ENCODE measurements around the gene HSPG2.
"Not testable (repeated sequence)": the region's sequence is repeated elsewhere in the genome, so short reads cannot be mapped to it uniquely, and the experiment has no call there.

The HSPG2 gene

DNA sequence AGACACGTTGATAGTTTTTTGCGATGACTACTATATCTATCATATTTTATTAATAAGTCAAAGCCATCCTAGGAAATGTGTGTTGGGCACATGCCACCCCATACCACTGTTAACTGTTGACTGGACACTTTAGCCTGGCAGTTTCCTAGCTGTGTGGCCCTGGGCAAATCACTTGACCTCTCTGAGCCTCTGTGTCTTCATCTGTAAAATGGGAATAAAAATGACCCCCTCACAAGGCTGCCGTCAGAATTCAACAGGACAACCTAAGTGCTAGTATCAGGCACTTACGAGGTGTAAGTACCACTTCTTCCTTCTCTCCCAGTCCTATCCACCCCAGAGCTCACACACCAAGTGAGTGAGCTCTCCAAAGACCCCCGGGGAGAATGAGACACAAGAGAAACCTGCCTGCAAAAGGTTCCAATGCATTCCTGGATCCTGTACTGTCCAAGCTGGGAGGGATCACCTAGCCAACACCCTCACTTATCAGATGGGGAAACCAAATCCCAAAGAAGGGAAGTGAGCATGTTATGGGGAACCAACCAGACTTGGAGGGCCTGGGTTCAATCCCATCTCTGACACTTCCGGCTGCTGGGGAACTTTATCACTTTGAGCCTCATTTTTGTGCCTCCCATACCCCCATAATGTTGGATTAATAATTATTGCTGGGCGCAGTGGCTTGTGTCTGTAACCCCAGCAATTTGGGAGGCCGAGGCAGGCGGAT, 24.9 kb downstream of the HSPG2 start:
- no peak for DNase-seq (ENCODE audit: low read depth in 2 of 2)

DNA sequence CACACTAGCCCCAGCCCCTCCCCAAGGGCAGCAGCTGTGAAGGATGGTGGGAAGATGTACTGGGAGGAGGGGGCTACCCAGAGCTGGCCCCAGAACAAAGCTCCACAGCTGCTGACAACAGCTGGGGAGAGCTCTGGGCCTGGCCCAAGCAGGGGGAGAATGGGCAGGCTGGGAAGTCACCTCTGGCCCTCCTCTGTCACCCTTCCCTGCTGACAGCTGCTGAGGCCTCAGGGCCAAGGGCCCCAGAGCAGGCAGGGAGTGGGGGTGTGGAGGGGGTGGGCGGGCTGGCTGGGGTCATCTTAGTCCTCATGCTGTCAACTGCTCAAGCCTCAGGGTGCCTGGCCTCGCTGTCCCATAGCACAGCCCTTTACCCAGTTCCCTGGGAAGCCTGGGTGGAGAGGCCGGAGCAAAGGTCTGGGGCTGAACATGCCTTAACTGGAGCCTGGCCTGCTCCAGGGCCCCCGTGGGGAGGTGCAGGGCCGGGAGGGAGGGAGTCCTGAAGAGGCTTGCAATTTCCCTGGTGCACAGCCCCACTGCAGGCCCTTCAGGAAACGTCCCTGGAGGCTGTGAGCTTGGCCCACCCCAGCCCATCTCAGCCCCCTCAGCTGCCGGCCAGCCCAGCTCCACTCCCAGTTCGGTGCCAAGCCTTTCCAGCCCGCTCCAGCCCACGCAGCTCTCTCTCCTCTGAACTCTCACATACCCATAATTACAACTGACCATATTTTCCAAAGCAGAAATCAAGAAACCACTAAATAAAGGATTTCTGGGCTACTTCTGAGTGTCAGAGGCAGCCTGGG, 25.7 kb downstream of the HSPG2 start:
- DNase-seq (ENCODE audit: low read depth in 2 of 2): no peak

DNA sequence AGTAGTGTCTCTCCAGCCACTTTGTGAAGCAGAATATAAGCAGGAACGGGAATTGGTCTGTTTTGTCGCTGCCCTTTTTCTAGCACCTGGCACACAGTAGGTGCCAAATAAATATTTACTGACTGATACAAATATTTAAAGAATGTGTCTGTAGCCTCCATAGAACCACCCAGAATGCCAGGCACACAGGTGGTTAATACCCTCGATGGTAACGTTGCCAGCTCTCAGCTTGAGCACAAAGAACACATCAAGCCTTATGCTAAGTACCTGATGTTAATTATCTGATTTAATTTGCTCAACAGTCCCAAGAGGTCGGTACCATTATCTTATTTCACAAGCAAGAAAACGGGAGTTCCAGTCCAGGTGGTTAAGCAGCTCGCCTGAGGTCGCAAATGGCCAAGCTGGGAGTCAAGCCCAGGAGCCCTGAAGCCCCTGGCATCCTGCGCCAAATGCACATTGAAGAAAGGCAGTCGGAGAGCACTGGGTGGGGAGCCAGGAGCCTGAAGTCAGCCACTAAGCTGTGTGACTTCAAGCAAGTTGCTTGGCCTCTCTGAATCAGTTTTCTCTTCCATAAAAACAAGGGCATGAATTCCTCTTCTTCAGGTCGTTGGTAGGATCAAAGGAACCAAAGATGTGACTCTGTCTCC, 26.4 kb downstream of the HSPG2 start:
- DNase-seq (ENCODE audit: low read depth in 2 of 2): no peak

DNA sequence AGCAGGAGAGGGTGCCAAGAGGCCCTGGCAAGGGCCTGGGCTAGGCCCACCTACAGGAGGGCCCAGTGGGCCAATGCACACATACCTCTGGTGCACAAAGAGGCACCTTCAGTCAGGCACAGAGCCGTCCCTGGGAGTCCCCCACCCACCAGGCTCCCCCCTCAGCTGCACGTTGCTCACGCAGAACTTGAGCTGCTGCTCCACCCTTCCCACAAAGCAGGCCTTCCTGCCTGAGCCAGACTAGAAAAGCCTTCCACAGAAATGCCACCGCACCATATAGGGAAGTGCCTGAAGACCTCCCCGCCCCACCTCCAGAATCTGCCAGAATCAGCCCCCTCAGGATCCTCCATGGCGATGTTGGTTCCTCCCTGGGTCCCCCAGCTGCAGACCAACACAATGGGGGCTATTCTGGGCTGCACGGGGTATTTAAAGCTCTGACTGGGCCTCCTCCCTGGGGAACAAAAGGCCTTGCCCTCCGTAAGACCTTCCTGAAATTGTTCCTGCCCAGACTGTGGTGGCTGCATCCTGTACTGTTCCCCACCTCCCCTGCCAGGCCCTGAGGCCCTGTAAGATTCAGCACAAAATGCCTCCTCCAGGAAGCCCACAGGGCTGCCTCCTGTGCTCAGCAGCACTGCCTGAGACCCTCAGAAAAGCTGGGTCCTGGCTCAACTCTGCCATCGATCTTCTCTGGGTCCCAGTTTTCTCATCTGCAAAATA, 27.2 kb downstream of the HSPG2 start:
- DNase-seq (ENCODE audit: low read depth in 2 of 2): peak; percentile 9 to 11

DNA sequence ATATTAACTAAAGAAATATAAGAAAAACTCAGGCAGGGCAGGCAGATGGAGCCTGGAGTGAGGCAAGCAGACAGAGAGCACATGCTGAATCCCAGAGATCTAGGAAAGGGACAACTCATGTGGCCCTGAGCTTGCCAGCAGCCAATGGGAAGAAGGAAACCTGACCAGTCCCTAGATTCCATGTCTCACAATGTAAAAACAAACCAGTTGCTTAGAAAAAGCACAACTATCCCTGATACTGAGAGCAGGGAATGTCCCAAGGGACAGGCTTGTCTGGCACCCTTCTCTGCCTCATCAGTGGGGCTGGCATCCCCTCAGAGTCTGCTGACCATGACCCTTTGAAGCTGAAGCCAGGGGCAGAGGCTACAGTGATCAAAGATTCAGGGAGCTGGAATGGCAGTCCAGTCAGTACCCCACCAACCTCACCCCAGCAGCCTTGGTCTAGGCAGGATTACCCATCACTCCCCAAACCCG, 27.8 kb downstream of the HSPG2 start:
- DNase-seq (ENCODE audit: low read depth in 2 of 2): no peak

DNA sequence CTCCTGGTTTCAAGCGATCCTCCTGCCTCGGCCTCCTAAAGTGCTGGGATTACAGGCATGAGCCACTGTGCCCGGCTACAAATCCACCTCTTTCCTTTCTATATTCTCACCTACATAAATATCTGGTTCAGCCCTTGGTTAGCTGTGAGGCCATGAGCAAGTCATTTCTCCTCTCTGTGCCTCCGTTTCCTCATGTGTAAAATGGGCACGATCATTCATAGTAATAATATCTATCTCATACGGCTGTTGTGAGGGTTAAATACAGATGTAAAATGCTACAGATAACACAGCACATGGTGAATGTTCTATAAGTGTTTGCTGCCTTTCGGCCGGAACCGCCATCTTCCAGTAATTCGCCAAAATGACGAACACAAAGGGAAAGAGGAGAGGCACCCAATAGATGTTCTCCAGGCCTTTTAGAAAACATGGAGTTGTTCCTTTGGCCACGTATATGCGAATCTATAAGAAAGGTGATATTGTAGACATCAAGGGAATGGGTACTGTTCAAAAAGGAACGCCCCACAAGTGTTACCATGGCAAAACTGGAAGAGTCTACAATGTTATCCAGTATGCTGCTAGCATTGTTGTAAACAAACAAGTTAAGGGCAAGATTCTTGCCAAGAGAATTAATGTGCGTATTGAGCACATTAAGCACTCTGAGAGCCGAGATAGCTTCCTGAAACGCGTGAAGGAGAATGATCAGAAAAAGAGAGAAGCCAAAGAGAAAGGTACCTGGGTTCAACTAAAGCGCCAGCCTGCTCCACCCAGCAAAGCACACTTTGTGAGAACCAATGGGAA, 29.2 kb downstream of the HSPG2 start:
- DNase-seq (ENCODE audit: low read depth in 2 of 2): not testable (repeated sequence)

DNA sequence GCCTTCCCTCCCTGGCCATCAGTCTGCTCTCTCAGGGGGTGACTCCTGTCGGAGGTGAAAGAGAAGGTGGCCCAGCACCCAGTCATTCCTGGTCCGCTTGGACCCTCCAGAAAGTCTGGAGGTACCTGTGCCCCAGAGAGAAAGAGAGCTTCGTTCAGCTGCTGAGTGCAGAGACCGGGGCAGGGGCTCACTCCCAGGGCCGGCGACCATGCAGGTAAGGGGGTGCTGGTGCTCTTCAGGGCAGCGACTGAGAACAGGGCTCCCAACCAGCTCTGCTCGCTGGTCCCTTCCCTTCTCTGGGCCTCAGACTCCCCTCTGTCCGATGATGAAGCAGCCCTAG, 30.1 kb downstream of the HSPG2 start:
- no peak for DNase-seq (ENCODE audit: low read depth in 2 of 2)

DNA sequence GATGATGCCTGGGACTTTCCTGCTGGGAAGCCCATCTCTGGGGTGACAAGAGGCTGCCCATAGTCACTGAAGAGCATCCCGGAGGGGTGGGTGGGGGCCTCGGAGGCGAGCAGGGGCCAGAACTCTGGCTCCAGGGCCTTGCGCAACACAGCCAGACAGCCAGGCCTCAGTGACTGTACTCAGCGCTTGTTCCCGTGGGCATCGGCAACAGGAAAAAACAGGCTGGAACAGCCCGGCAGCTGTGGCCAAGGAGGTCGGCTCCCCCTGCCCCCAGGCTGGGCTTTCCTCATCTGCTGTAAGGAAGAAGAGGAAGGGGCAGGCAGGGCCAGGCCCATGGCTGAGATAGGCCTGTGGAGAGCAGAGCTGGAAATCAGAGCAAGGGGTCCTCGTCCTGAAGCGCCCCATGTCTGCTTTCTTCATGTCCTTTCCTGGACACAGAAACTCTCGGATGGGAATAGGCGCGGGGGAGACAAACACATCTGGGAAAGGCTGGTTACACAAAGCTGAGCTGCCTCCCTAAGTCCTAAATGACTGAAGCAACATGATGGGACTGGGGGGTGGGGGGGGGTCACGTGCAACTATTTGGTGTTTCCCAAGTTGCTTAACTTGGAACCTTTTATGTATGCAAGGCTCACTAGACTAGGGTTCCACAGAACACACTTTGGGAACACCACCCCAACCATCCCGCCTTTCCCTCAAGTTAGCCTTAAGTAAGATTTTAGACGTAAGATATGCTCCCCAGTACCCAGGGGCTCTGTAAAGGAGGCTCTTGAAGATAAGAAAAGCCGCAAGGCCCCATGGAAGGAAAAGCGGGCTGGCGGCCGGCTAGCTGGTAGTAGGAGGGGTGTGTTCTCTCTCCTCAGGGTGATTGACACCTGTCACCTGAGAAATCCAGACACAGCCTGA, 30.7 kb downstream of the HSPG2 start:
- no peak for DNase-seq (ENCODE audit: low read depth in 2 of 2)

DNA sequence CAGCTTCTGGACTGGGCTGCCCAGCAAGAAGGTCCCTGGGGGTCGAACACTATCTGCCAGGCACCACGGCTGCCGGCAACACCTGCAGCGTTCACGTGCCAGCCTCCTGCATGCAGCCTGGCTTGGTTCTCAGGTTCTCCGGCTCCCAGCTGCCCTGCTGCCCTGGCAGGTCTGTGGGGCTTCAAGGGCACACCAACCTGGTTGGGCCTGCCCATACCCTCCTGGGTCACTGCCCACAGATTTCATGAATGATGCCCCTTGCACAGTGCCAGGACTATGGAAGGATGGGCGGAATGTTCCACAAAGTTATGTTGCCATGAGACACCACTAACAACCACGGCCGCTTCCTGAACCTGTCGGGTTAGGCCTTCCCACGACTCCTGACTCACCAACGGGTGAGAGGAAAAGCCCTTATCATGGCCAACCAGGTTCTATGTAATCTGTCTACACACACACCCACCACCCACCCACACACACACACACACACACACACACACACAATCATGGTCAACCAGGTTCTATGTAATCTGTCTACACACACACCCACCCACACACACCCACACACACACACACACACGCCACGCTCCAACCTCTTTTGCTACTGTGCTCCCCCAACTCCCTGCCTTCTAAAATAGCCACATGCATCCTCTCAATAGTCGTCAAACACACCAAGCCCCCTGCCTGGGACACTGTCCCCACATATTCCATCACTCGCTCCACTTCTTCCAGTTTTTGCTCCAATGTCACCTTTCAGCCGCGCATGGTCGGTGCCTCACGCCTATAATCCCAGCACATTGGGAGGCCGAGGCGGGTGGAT, 32.2 kb downstream of the HSPG2 start:
- DNase-seq (ENCODE audit: low read depth in 2 of 2): peak in 1 of 2 donors; percentile 35

DNA sequence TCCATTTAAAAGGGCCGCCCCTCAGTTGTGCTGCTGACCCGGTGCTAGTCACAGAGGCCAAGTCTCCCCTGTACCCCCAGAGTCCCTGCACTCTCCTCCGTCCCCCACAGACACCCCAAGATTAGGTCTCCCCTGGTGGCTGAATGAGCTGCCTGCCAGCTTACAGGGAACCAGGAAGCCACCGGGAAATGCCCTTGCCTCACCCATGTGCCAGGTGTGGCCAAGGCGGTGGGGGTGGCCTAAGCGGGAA, 32.7 kb downstream of the HSPG2 start:
- no peak for DNase-seq (ENCODE audit: low read depth in 2 of 2)

DNA sequence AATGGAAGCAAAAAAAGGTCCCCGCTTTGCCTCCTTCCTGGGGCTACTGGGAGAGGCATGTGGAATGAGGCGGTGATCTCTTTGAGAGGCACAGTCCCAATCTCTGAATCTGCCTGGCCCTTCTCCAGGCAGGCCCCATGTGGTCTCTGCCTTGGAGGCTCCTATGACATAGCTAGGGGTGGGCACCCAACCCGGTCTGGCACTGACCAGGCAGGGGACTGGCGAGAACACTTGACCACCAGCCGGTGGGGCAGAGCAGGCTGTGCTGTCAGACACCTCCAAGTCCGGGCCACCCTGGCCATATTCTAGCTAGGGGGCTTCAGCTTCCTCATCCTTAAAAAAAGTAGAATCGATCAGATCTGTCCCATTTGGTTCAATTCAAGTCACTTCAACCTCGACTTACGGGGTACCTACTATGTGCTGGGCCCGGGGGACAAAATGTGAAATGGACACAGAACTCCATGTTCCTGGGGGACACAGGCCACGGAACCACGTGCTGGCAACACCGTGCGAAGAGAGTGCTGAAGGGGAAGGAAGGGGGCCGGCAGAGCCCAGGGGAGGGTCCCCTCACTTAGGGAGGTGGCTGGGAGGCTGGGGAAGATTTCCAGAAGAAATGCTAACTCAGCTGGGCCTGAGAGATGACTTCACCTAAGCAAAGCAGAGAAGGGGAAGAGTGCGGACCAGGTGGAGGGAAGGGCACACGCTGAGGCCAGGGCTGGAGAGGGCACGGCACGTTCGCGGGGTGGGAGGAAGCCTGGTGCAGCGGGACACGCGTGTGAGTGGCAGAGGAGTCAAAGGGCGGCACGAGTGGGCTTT, 33.3 kb downstream of the HSPG2 start:
- DNase-seq (ENCODE audit: low read depth in 2 of 2): no peak

DNA sequence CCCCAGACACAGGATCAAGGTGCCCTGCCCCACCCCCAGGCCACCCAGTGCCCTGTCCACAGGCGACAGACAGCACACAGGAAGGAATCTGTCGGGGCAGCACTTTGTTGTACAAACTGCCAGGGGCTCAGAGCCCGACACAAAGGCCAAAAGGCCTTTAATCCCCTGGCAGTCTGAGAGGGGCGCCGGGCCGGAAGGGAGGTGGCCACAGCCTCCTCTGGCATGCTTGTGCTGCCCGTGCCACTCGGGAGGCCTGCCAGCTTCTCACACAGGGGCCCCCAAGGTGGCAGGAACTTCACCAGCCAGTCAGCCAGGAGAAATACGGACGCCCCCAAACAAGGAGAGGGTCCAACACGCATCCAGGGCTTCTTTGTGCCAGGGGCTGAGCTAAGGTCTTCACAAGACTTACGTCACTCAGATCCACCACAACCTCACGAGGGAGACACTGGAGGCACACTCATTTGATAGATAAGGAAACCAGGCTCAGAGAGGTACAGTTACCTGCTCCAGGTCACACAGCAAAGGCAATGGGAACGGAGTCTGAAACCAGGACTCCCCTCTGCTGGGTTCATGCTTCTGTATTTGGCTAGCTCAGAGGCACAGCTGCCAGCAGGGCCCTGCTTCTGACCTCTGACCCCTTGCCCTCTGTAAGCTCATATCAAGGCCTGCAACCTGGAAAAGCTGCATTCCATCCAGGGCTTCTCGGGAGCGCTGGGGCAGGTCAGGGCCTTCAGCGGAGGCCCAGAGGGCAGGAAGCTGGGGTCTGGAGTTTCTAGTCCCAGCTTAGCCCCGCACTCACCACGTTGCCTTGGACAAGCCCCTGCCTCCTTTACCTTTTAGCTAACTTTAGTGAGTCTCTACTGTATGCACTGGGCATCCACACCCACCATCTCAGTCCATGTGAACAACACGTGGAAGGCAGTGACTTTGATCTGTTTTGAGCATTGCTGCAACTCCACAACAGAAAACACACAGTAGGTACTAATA, 34.8 kb downstream of the HSPG2 start:
- no peak for DNase-seq (ENCODE audit: low read depth in 2 of 2)

DNA sequence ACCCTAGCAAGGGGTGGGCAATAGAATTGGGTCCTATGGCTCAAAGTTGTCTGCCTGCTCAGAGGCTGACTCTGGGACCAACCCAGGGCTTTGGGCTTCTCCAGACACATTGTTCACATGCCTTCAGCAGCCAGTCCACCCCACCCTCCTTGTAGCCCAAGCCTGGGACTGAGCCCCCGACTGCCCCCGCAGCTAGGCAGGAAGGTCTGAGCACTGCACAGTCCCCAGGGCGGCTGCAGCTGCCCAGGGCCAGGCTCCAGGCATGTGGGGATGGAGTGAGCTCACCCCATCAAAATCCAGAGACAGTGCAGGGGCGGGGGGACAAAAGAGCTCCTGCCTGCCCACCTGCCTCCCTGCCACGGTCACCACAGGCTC, 35.6 kb downstream of the HSPG2 start:
- no peak for DNase-seq (ENCODE audit: low read depth in 2 of 2)

DNA sequence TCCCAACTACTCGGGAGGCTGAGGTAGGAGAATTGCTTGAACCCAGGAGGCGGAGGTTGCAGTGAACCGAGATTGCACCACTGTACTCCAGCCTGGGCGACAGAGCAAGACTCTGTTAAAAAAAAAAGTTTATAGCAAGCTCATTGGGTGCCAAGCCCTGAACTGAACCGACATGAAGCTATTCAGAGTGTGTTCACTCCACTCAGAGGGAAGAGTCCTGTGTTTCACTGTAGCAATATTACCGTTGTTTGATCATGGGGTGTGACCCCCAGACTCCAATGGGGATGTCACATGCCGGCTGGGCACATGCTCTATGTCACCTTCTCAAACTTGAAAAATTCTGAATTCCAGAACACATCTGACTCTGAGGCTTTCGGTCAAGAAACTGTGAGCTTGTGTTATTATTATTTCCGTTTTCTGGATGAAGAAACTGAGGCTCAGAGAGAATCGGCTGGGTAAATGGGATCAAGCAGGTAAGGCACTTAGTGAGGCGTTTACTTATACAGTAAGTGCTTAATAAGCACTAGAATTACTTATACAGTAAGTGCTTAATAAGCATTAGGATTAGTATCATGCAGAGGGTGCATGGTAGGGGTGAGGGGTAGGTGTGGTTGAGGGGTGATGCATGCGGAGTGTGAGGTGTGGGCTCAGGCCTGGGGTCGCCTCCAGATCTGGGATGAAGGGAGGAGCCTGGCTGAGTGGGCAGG, 36.2 kb downstream of the HSPG2 start:
- no peak for DNase-seq (ENCODE audit: low read depth in 2 of 2)

DNA sequence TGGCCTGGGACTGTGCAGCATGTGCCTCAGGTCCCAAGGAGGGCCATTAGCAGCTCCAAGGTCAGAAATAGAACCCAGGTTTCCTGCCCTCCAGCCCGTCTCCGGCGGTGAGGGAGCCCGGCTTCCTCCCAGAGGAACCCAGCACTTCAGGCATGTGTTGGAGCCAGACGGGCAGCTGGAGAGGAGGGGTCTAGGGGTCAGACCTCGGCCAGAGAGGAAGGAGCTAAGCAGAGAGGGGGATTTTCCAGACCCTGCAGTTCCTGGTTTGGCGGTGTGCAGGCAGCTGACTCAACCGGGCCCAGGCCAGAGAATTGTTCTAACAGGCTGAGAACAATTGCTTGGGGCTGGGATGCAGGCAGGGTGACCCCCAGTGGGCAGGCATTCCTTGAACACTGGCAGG, 37.1 kb downstream of the HSPG2 start:
- DNase-seq (ENCODE audit: low read depth in 2 of 2): no peak

DNA sequence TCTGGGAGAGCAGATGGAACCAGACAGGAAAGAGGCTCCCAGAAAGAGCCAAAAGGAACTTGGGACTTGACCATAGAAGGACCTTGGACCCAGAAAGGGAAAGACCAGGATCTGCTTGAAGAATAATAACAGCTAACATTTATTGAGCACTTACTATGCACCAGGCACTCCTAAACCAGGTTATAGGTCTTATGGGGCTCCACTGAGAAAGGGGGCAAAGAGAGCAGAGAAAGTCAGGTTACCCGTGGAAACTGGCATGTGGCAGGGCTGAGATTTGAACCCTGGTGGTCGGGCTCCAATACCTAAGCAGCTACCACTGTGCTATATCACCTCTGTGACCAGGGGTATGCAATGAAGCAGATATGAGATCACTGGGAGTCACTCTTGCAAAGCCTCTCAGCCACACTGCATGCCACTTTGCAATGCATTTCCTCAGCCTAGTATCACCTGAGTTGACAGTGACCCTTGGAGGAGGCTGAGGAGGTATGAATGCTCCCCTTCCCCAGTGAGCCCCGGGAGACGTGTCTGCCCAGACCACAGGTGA, 37.8 kb downstream of the HSPG2 start:
- no peak for DNase-seq (ENCODE audit: low read depth in 2 of 2)
